ENCODE measurements around the gene ADAMTS14.

ADAMTS14 gene

GRCh38 chr10:70674560-70675495 is 2.5 kb downstream of the ADAMTS14 start:
- no peak for DNase-seq (ENCODE audit: low read depth in 3 of 3)

DNA sequence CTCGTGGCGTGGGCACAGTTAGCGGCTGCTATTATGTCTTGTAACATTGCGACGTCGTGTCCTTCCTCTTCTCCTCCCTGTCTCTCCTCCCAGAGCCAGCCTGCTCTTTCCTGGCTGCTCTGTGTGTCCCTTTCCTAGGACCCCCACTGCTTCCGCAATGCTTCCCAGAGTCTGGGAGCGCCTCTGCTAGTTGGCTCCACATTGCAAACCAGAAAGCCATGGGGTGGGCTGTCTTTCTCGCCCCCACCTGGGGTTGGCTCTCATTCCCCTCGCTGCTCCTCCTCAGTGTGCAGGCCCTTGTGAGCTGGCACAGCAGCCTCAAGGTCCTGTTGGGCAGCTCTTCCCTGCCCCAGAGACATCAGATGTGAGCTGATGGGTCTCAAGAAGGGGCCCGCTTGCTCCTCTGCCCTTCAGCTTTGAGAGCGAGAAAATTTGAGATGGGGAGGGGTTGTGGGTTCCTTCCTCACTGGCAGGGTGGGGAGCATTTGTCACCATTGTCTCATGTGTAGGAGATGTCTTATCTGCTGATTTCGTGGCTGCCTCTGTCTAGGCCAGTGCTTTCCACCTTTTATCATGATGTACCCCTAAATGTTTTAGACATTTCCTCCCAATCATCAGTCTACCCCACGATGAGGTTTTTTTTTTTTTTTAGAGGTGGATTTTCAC is 3.3 kb downstream of the ADAMTS14 start:
- DNase-seq (ENCODE audit: low read depth in 3 of 3) = no peak

DNA sequence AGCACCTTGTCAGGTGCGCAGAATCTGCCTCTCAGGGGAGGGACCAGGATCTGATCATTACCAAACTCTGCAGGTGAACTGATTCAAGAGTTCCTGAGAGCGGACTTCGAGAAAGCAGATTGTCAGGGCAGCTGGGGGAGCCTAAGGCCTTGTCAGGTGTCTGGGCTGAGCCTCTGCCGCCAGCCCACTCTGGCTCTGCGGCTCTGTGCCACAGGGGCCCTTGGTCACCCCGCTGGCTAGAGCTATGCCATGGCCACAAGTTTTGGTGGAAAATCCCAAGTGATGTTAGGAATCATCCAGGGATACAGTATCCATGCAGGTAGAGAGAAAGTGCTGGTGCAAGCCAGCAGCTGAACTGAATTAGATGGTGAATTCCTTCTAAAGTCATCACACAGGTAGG is 4.2 kb downstream of the ADAMTS14 start:
- no peak for DNase-seq (ENCODE audit: low read depth in 3 of 3)

DNA sequence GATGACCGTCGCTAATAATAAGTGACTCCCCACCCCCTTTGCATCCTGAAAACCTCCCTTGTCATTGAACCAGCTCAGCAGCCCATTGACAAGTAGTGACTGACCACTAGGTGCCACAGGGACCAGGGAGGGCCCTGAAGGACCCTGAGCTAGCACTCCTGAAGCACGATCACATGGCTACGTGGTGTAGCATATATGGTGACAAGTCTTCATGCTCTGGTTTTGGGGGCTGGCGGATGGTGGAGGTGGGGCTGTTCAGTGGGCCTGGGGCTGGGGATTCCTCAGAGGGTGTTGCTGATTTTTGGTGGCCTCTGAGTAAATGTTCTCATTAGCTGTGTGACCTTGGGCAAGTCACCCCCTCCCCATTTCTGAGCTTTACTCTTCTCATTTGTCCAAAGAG is 4.7 kb downstream of the ADAMTS14 start:
- no peak for DNase-seq (ENCODE audit: low read depth in 3 of 3)

- no peak for DNase-seq (ENCODE audit: low read depth in 3 of 3)
These were observed 5.4 kb downstream of the ADAMTS14 start for GRCh38 chr10:70677620-70678249.

- DNase-seq (ENCODE audit: low read depth in 3 of 3) = no peak
These were observed 5.9 kb downstream of the ADAMTS14 start for GRCh38 chr10:70678250-70678635.

- DNase-seq (ENCODE audit: low read depth in 3 of 3) = no peak
These were observed 6.6 kb downstream of the ADAMTS14 start for GRCh38 chr10:70678757-70679489.

- DNase-seq (ENCODE audit: low read depth in 3 of 3) = no peak
These were observed 7.2 kb downstream of the ADAMTS14 start for GRCh38 chr10:70679498-70679897.

DNA sequence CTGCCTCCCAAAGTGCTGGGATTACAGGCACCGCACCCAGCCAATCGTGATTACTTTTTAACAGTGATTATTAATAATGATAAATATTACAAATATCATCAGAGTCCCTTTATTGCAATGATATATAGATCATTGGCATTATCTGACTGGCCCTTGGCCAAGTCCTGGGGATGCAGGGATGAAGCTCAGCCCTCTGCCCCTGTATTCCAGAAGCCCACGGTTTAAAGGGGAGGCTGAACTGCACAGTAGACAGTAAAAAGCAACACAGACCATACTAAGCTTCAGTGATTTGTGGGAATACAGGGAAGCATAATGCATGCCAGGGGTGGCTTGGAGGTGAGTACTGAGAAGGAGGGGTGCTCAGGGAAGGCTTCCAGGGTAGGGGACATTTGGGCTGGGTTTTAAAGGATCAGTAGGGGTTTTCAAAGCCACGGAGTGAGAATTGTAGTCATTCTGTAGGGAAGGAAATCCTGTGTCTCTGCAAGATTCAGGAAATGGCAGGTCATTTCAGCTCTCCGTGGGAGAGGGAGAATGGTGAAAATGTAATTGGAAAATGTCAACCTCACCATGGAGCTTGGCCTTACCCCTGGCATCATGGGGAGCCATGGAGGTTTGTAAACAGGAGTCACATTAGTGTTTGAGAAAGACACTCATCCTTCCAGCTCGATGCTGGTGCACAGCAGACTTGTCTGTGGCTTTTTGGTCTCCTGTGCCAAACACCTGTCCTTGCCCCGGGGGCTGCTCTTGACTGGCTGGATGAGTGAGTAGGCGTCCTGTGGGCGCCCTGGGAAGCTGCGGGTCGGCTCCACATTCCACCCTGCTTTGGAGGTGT is 8.8 kb downstream of the ADAMTS14 start:
- no peak for DNase-seq (ENCODE audit: low read depth in 3 of 3)

GRCh38 chr10:70681731-70682005 is 9.4 kb downstream of the ADAMTS14 start:
- DNase-seq (ENCODE audit: low read depth in 3 of 3) = no peak

DNA sequence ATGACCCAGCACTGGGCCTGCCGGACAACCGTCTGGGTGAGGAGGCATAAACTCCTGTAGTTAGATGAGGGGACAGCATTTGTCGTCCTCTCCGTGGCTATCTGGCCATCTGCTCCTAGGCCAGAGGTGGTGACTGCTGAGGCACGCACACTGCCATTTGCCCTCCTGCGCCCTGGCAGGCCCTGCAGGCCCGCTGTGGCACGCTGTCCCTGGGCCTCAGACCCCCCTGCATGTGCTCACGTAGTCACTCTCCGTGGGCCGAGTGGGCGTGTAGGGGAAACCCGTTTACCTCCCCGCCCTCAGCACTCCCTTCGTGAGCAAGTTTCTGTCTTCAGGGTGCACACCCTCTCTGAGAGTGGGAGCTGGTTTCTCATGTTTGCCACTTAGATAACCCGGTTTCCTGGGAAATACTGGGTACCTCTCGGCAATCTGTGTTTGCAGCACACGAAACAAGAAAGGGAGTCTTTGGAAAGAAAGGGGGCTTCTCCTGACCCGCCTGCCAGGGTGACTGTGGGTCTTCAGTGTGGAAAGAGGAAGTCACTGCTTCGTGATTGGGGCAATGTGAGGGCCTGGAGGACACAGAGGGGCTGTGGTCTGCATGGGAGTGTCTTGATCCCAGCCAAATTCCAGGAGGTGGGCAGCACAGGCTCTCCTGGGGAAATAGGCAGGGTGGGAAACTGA is 10.8 kb downstream of the ADAMTS14 start:
- no peak for DNase-seq (ENCODE audit: low read depth in 3 of 3)

GRCh38 chr10:70683601-70683934 is 11.3 kb downstream of the ADAMTS14 start:
- no peak for DNase-seq (ENCODE audit: low read depth in 3 of 3)

GRCh38 chr10:70683940-70684339 is 11.6 kb downstream of the ADAMTS14 start:
- DNase-seq (ENCODE audit: low read depth in 3 of 3) = no peak

DNA sequence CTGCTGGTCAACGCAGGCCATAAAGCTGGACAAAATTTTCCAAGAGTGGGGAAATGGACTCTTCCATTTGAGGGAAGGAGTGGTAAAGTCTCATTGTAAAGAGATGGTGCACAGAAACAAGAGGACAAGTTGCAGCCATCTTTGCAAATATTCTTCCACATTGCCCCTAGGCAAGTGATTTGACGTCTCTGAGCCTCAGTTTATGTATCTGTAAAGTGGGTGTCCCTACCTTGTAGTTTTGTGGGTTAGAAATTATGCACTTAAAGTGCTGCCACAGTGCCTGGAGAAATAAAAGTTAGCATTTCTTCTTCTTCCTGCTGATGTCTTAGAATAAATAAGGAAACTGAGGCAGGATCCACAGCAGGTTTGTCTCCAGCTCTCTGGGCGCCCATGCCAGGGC is 12.1 kb downstream of the ADAMTS14 start:
- no peak for DNase-seq (ENCODE audit: low read depth in 3 of 3)

GRCh38 chr10:70684839-70685454 is 12.6 kb downstream of the ADAMTS14 start:
- no peak for DNase-seq (ENCODE audit: low read depth in 3 of 3)

GRCh38 chr10:70685455-70685911 is 13.2 kb downstream of the ADAMTS14 start:
- no peak for DNase-seq (ENCODE audit: low read depth in 3 of 3)

DNA sequence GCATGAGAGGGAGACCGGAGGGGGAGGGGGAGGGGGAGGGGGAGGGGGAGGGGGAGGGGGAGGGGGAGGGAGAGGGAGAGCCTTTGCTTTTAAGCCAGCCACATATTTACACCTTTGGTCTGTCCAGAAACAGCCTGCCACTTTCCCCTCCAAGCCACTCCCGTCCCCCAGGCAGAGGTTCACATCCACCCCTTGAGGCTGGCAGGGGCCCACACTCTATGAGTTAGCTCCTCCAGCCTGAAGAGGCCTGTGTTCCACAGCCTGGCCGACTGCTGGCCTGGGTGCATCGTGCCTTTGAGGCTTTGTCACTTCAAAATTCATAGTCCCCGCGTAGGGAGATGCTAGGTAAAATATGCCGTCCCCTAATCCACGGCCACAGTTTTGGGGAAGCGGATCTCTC is 16.5 kb downstream of the ADAMTS14 start:
- no peak for DNase-seq (ENCODE audit: low read depth in 3 of 3)

DNA sequence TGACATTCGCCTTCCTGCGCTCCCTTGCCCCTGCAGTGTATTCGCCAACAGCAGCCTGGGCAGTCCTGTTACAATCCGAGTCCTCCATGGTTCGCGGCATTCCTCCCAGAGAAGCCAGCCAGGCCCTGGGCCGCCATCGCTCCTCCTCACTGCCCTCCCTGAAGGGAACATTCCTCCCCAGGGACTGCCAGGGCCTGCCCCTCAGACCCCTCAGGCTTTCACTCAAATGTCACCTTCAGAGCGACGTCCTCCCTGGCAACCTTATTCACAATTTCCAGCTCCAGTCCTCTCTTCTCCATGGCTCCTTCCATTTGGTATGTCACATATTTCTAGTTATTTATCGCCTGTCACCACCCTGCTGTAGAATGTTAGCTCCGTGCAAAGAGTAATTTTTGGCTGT is 17.4 kb downstream of the ADAMTS14 start:
- DNase-seq (ENCODE audit: low read depth in 3 of 3) = no peak

DNA sequence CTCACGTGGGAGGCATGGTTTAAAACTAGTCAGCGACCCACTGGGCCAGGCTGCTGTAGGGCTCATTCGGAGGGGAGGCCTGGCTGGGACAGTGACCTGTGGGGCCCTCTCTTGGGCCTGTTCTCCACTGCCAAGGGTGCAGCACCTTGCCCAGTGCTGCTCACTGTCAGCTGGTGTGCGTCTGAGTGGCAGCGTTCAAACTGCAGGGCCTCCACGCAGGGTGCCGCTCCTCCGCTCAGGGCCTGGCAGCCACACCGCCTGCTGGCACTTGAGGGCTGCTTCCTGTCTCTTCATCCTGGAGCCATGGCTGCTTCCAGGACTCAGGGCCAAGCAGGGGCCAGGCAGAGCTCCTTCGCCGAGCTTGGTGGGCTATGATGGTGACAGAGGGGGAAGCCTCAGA is 18.3 kb downstream of the ADAMTS14 start:
- DNase-seq (ENCODE audit: low read depth in 3 of 3) = no peak

GRCh38 chr10:70691611-70692010 is 19.3 kb downstream of the ADAMTS14 start:
- DNase-seq (ENCODE audit: low read depth in 3 of 3) = no peak
